Progenitor cell of endocrine pancreas (in vitro differentiated cells): ENCODE data around the gene VPS13C. TPM values are rescaled to one million over a fixed set of nuclear protein-coding genes. Genes with fewer than 3 reads are reported as not detected.

Experiments used
- DNase-seq: peaks from one replicate; pipeline ENCODE4 v3.0.0; 2021; ENCODE audit warnings: low spot score; ENCODE audit not compliant: unreplicated experiment
- H3K27ac Mint-ChIP-seq: 2 replicates; pipeline ENCODE4 v1.8.0; 2021; ENCODE audit warnings: mild to moderate bottlenecking, moderate library complexity, mixed read lengths
- H3K27me3 Mint-ChIP-seq: 2 replicates; pipeline ENCODE4 v1.8.0; 2021; ENCODE audit warnings: mixed read lengths
- H3K36me3 Mint-ChIP-seq: 2 replicates; pipeline ENCODE4 v1.8.0; 2022; ENCODE audit warnings: mixed read lengths; ENCODE audit not compliant: insufficient read depth
- H3K4me1 Mint-ChIP-seq: 2 replicates; pipeline ENCODE4 v1.8.0; 2021; ENCODE audit warnings: low read depth, mixed read lengths
- H3K4me3 Mint-ChIP-seq: 2 replicates; pipeline ENCODE4 v1.8.0; 2021; ENCODE audit warnings: low read depth, mild to moderate bottlenecking, moderate library complexity, mixed read lengths
- H3K9me3 Mint-ChIP-seq: 2 replicates; pipeline ENCODE4 v1.8.0; 2021; ENCODE audit warnings: low read depth, mixed read lengths
- CTCF ChIP-seq: fragments of 200-600 bp; sonication (generic); IDR thresholded peaks from one replicate; pipeline ENCODE4 v1.5.0; 2021; ENCODE audit warnings: antibody characterized with exemption, mild to moderate bottlenecking; ENCODE audit not compliant: unreplicated experiment
- total RNA-seq: library from RNA; stranded (reverse); gene quantifications from 2 replicates; pipeline ENCODE4 v1.2.1, GENCODE V29; 2021

Gene VPS13C
- total RNA-seq, 1 donor from 2014 or later: 47.7 TPM

GRCh38 chr15:61890106-61890505 lies 170.1 kb downstream of the VPS13C start:
- no peak for TF ChIP-seq CTCF
- Mint-ChIP-seq H3K9me3 (peaks cover 22% of the 10 kb centered on the region), H3K27me3 (no peaks in the 10 kb centered on the region), H3K27ac (no peak overlapping the region), H3K4me1 (no peaks in the 10 kb centered on the region), H3K36me3 (peaks cover 45% of the 10 kb centered on the region), H3K4me3 (no peak overlapping the region)
- DNase-seq: no peak

GRCh38 chr15:61889706-61890105 lies 170.5 kb downstream of the VPS13C start:
- Mint-ChIP-seq H3K9me3 (peaks cover 18% of the 10 kb centered on the region), H3K4me1 (no peaks in the 10 kb centered on the region), H3K36me3 (peaks cover 42% of the 10 kb centered on the region), H3K27me3 (no peaks in the 10 kb centered on the region), H3K4me3 (no peak overlapping the region), H3K27ac (no peak overlapping the region)
- no peak for DNase-seq
- TF ChIP-seq CTCF: no peak

- no peaks in the 10 kb centered on the region for H3K4me1 Mint-ChIP-seq
- DNase-seq: no peak
- H3K9me3 Mint-ChIP-seq: peaks cover 10% of the 10 kb centered on the region
- no peak for TF ChIP-seq CTCF
- peaks cover 34% of the 10 kb centered on the region for H3K36me3 Mint-ChIP-seq
- H3K27ac Mint-ChIP-seq: no peak overlapping the region
- H3K27me3 Mint-ChIP-seq: no peaks in the 10 kb centered on the region
- no peak overlapping the region for H3K4me3 Mint-ChIP-seq
Observed at GRCh38 chr15:61888074-61888780, 172.0 kb downstream of the VPS13C start.

GRCh38 chr15:61880084-61880483 lies 180.2 kb downstream of the VPS13C start:
- peaks cover 5% of the 10 kb centered on the region for H3K4me1 Mint-ChIP-seq
- no peaks in the 10 kb centered on the region for H3K9me3 Mint-ChIP-seq
- no peak for TF ChIP-seq CTCF
- H3K36me3 Mint-ChIP-seq: peaks cover 4% of the 10 kb centered on the region
- no peak overlapping the region for H3K4me3 Mint-ChIP-seq
- H3K27me3 Mint-ChIP-seq: no peaks in the 10 kb centered on the region
- no peak for DNase-seq
- no peak overlapping the region for H3K27ac Mint-ChIP-seq

- H3K4me3 Mint-ChIP-seq: no peak overlapping the region
- peaks cover 4% of the 10 kb centered on the region for H3K36me3 Mint-ChIP-seq
- H3K4me1 Mint-ChIP-seq: peaks cover 5% of the 10 kb centered on the region
- no peak for TF ChIP-seq CTCF
- H3K27ac Mint-ChIP-seq: no peak overlapping the region
- no peak for DNase-seq
- no peaks in the 10 kb centered on the region for H3K9me3 Mint-ChIP-seq
- H3K27me3 Mint-ChIP-seq: no peaks in the 10 kb centered on the region
Observed at GRCh38 chr15:61879219-61879618, 181.0 kb downstream of the VPS13C start.
